HT1080 (cell line): Measurements from ENCODE around the gene SLC48A1. TPM values are rescaled to one million over a fixed set of nuclear protein-coding genes. Genes with fewer than 3 reads are reported as not detected.
A peak's percentile ranks its signal among the peaks of the same experiment; 100 is the strongest.

ENCODE experiments used
- DNase-seq: peaks from one replicate; pipeline ENCODE4 v3.0.0-alpha.2; 2015; ENCODE audit warnings: low read depth
- polyA plus RNA-seq, 2 experiments: library from polyadenylated mRNA; depleted of rRNA; stranded (reverse); fragments of >200 nt; gene quantifications; 2 replicates each; pipeline ENCODE4 v1.2.3, GENCODE V29; 2015
- total RNA-seq: library from RNA; depleted of rRNA; stranded (reverse); fragments of >200 nt; shearing (Covaris generic); gene quantifications from 2 replicates; pipeline ENCODE4 v1.2.3, GENCODE V29; 2014; rRNA removed

SLC48A1 gene
- 11.7 and 13.3 TPM in 2 replicates for total RNA-seq
- polyA plus RNA-seq (2015; cell fraction: cytosol; rRNA removed), result 12.8 and 17.8 TPM in 2 replicates
- polyA plus RNA-seq (2015; cell fraction: nucleus; rRNA removed), result 20.2 and 21.6 TPM in 2 replicates

GRCh38 chr12:47773062-47773857 lies at the start of gene SLC48A1:
Gene SLC48A1 (plus strand): TSS chr12:47773238. CDS start chr12:47773305, 67 bp downstream.
- no peak for DNase-seq

DNA sequence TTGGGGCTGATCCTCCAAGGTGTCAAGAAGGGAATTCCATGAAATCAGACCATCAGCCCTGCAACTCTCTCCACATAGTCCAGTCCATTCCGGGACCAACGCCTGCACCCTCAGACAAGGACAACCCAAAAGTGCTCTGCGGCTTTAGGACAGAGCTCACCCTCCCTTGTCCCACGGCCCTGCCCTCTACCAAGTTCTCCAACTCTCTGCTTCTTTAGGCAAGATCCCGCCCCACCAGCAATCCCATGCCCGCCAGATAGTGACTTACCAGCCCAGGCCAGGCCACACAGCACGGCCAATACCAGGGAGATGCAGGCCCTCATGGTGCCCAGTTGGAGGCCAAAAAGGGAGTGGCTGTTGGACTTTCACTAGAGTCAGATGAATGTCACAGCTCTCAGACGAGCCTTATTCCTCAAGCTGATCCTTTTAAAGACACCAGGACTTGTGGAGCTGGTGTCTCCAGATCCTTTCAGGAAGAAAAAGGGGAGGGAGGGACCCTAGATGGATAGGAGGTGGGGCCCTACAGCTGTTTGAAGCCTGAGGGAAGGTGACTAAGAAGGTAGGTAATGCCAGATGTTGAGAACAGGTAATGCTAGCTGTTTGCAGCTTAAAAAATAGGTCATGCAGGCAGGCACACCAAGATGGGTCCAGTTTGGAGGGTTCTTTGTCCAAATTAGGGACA lies 47.8 kb upstream of the SLC48A1 start, which contains the start of gene ENDOU:
ENDOU (minus strand) TSS at position 400 of the 682 bp plus-strand sequence; CDS start at position 323, 77 bp downstream.
- DNase-seq, result no peak

DNA sequence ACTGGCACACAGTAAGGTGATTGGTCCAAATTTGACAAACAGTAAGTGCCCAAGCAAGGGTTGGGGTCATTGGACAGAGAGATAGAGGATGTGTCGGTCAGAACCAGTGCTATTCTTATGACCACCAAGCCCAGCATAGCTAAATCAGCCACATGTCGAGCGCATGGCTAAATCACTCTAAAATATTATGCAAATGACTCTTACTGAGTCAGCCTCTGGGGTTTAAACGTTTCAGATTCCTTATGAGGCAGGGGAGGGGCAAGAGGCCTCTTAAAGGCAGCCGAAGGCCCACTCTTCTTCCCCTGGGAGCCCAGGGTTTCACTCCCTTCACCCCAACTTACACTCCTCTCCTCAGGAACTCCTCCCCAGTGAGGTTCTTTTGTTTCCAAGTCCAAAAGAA lies 47.1 kb upstream of the SLC48A1 start:
- peak; percentile 17 for DNase-seq

DNA sequence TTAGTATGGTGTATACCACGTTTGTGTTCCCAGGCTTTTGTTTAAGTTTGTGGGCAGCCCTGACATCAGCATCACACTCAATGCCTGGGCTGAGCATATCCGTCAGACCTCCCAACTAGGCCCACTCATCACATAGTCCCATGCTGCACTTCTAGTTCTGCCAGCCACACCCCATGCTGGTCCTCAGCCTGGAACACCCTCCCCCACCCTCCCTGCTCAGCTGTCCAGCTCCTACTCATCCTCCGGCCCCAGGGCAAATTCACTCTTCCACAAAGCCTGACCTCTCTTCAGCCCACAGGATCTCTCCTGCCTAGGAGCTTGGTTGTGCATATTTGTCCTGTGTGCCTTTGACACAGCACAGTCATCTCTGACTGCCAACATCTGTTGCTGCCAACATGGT lies 43.8 kb upstream of the SLC48A1 start:
- DNase-seq, result no peak

GRCh38 chr12:47730341-47730744 lies 42.7 kb upstream of the SLC48A1 start:
- no peak for DNase-seq

DNA sequence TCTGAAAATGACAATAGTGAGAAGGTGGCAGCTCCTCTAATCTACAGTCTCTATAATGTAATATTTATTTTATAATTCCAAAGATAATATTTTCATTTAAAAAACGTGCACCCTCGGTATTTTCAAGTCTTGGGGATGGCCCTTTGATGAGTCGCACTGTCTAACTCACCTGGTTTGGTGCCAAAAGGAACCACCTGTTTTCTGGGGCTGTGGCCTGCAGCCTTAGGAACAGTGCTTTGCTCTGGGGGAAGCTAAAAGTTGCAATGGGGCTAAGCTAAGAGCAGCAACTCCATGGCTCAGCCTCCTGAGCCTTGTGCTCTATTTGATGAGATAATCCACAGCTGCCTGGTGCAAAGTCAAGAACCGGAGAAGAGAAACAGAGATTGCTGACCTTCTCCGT lies 41.3 kb upstream of the SLC48A1 start:
- no peak for DNase-seq

- DNase-seq, result no peak
These were observed 40.5 kb upstream of the SLC48A1 start for GRCh38 chr12:47732504-47732903.

DNA sequence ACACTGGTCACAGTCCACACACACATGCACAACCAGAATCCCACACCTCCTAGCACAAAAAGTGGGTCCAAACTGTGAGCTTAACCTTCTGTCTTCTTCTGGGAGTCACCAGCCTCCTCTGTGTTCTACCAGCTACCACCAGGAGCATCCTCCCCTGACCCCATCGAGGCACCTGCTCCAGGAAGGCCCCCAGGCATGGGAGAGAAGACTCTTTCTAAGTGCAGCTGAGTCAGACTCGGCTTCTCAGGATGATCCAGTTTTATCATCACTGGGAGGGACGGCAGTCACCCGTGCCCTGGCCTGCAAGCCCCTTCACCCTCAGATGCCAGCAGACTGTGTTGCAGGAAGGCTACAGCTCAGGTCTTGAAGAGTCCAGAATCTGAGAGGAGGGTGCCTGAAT lies 39.9 kb upstream of the SLC48A1 start:
- DNase-seq, result no peak

DNA sequence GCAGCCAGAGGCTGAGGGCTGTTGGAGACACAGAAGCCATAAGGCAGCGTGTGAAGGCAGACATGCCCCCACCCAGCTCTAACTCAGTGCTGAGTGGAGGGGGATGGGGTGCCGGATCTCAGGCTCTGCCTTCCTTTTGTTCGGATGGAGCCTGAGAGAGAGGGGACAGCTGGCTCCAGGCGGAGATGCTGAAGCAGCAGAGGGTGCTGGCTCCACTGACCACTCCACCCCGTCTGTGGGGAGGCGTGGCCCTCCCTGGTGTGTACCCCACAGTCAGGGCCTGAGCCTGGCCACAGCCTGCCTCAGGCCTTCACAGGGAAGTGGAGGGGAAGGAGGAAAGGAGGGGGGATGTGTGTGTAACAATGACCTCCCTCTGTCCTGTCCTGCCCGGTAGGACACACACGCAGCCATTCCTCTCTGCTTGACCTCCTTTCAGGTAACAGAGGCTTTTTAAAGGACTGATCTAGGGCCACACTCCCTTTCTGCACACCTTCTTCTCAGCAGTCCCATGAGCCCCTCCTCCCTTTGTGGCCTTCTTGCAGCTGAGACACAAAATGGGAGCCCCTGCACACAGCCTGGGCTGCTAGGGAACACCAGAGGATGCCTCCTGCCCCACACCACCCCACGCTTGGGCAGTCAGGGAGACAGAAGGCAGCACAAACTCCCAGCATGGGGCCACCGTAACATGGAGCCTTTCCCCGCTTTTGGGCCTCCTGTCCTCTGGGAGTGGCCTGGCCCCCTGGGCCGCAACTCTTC lies 38.1 kb upstream of the SLC48A1 start:
- no peak for DNase-seq

- peak; percentile 25 for DNase-seq
These were observed 37.4 kb upstream of the SLC48A1 start for GRCh38 chr12:47735649-47736048.

- DNase-seq, result no peak
These were observed 36.8 kb upstream of the SLC48A1 start for GRCh38 chr12:47736216-47736615.

GRCh38 chr12:47736877-47737676 lies 36.0 kb upstream of the SLC48A1 start:
- DNase-seq, result no peak

GRCh38 chr12:47737936-47738594 lies 35.0 kb upstream of the SLC48A1 start:
- DNase-seq, result no peak

DNA sequence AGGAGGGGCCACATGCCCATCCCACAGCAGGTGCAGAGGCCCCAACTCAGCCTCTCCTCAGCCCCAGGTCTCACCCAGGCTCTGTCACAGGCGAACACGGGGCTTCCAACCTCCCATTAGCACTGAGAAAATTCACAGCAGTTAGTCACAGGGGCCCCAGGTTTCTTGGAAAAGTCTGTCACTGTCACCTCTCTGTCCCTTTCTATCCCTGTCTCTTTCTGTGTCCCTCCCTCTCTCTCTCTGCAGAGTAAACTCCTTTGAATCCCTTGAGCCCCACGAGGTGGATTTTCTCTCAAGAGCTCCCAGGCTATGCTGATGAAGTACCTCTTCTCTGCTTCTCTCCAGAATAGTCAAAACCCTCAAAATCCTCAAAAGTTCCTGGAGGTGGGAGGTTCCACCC lies 33.7 kb upstream of the SLC48A1 start:
- DNase-seq, result no peak

- DNase-seq, result no peak
These were observed 33.1 kb upstream of the SLC48A1 start for GRCh38 chr12:47739979-47740378.

DNA sequence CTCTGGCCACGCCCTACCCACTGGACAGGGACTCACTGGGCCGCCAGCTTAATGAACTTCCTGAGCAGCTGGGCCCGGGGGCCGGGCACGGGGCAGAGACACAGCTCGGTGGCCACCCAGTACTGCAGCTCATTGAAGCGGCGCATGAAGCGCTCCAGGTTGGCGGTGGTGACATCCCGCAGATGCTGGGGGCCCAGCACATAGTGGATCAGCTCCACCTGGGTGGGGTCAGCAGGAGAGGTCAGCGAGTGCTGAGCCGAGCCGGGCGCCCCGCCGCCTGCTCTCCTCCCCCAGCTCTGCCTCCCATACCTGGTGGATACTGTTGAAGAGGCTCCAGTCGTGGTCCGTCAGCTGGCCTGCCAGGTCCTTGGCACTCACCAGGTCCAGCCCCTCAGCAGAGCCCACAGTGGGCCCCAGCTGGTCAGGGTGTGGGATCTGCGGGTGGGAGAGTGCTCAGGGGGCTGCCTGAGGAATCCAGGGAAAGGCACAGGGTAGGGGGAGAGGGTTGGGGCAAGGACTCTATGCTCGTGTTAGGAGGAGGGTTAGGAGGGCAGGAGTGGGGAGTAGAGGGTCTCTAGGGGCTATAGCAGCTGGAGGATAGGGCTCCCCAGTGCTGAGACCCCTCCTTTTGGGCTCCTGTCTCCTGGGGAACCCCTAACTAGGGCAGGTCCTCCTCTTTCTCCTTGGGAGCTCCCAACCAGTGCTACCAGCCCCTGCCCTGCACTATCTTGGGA lies 32.3 kb upstream of the SLC48A1 start:
- no peak for DNase-seq

- DNase-seq, result peak; percentile 81
These were observed 31.7 kb upstream of the SLC48A1 start for GRCh38 chr12:47741340-47741703.

GRCh38 chr12:47742253-47742825 lies 30.7 kb upstream of the SLC48A1 start:
- peak; percentile 32 for DNase-seq

GRCh38 chr12:47743311-47743860 lies 29.7 kb upstream of the SLC48A1 start:
- DNase-seq, result no peak
